ENCODE data around the gene VWA8.
"Not testable (repeated sequence)": the region's sequence is repeated elsewhere in the genome, so short reads cannot be mapped to it uniquely, and the experiment has no call there.

The VWA8 gene

GRCh38 chr13:41636590-41636989, 324.3 kb downstream of the VWA8 start:
- not testable (repeated sequence) for DNase-seq (ENCODE audit: extremely low spot score, insufficient read length, low read depth); FAIRE-seq

GRCh38 chr13:41634407-41634806, 326.5 kb downstream of the VWA8 start:
- FAIRE-seq = no peak
- DNase-seq (ENCODE audit: extremely low spot score, insufficient read length, low read depth) = no peak

GRCh38 chr13:41633776-41634175, 327.1 kb downstream of the VWA8 start:
- FAIRE-seq = no peak
- no peak for DNase-seq (ENCODE audit: extremely low spot score, insufficient read length, low read depth)

- DNase-seq (ENCODE audit: extremely low spot score, insufficient read length, low read depth) (no peak), FAIRE-seq (no peak)
Observed at GRCh38 chr13:41631296-41631965, 329.5 kb downstream of the VWA8 start.

- FAIRE-seq (no peak), DNase-seq (ENCODE audit: extremely low spot score, insufficient read length, low read depth) (no peak)
Observed at GRCh38 chr13:41627425-41627824, 333.5 kb downstream of the VWA8 start.

GRCh38 chr13:41624041-41624440, 336.9 kb downstream of the VWA8 start:
- DNase-seq (ENCODE audit: extremely low spot score, insufficient read length, low read depth) (no peak), FAIRE-seq (no peak)

- no peak for FAIRE-seq
Observed at GRCh38 chr13:41622432-41623429, 338.2 kb downstream of the VWA8 start.

GRCh38 chr13:41621716-41622431, 339.0 kb downstream of the VWA8 start:
- no peak for DNase-seq (ENCODE audit: extremely low spot score, insufficient read length, low read depth)
- FAIRE-seq = no peak

More at GRCh38 chr13:41622432-41623429, 338.2 kb downstream of the VWA8 start:
- no peak for DNase-seq (ENCODE audit: extremely low spot score, insufficient read length, low read depth)

- DNase-seq (ENCODE audit: extremely low spot score, insufficient read length, low read depth); FAIRE-seq: not testable (repeated sequence)
Observed at GRCh38 chr13:41617633-41618032, 343.3 kb downstream of the VWA8 start.

- FAIRE-seq (no peak), DNase-seq (ENCODE audit: extremely low spot score, insufficient read length, low read depth) (no peak)
Observed at GRCh38 chr13:41616151-41616550, 344.8 kb downstream of the VWA8 start.

- no peak for DNase-seq (ENCODE audit: extremely low spot score, insufficient read length, low read depth)
- FAIRE-seq = no peak
Observed at GRCh38 chr13:41615528-41615855, 345.4 kb downstream of the VWA8 start.

- FAIRE-seq (no peak), DNase-seq (ENCODE audit: extremely low spot score, insufficient read length, low read depth) (no peak)
Observed at GRCh38 chr13:41614671-41615527, 346.0 kb downstream of the VWA8 start.

GRCh38 chr13:41613984-41614661, 346.8 kb downstream of the VWA8 start:
- FAIRE-seq (no peak), DNase-seq (ENCODE audit: extremely low spot score, insufficient read length, low read depth) (no peak)

GRCh38 chr13:41613471-41613870, 347.4 kb downstream of the VWA8 start:
- DNase-seq (ENCODE audit: extremely low spot score, insufficient read length, low read depth) (no peak), FAIRE-seq (no peak)

- no peak for DNase-seq (ENCODE audit: extremely low spot score, insufficient read length, low read depth)
- no peak for FAIRE-seq
Observed at GRCh38 chr13:41611385-41611784, 349.5 kb downstream of the VWA8 start.

- no peak for DNase-seq (ENCODE audit: extremely low spot score, insufficient read length, low read depth)
- FAIRE-seq = no peak
Observed at GRCh38 chr13:41610404-41610803, 350.5 kb downstream of the VWA8 start.

- FAIRE-seq (no peak), DNase-seq (ENCODE audit: extremely low spot score, insufficient read length, low read depth) (no peak)
Observed at GRCh38 chr13:41609828-41610227, 351.1 kb downstream of the VWA8 start.

GRCh38 chr13:41608839-41609177, 352.1 kb downstream of the VWA8 start:
- no peak for FAIRE-seq
- DNase-seq (ENCODE audit: extremely low spot score, insufficient read length, low read depth) = no peak

GRCh38 chr13:41608111-41608838, 352.6 kb downstream of the VWA8 start:
- DNase-seq (ENCODE audit: extremely low spot score, insufficient read length, low read depth) = no peak
- FAIRE-seq = no peak
